Testis (tissue), 3 donors: Measurements from ENCODE around the gene ABCA13. TPM values are rescaled to one million over a fixed set of nuclear protein-coding genes. Genes with fewer than 3 reads are reported as not detected.

Experiments used
- DNase-seq: peaks from one replicate; pipeline ENCODE4 v3.0.0-alpha.2; 2019
- H3K27ac ChIP-seq, 2 donors: fragments of 200-600 bp; sonication (generic); one replicate each; pipeline ENCODE4 v1.5.1; 2019
- H3K27me3 ChIP-seq: fragments of 200-600 bp; sonication (generic); one replicate; pipeline ENCODE4 v1.5.1; 2019
- H3K36me3 ChIP-seq: fragments of 200-600 bp; sonication (generic); one replicate; pipeline ENCODE4 v1.5.1; 2017; ENCODE audit warnings: low read depth; ENCODE audit errors: missing control alignments
- H3K4me1 ChIP-seq: fragments of 200-600 bp; sonication (generic); one replicate; pipeline ENCODE4 v1.5.1; 2019
- H3K4me3 ChIP-seq, 2 donors: fragments of 200-600 bp; sonication (generic); one replicate each; pipeline ENCODE4 v1.5.1; 2017 to 2019
- H3K9me3 ChIP-seq: fragments of 200-600 bp; sonication (generic); one replicate; pipeline ENCODE4 v1.5.1; 2017
- CTCF ChIP-seq, 3 experiments: fragments of 450-650 bp in 2 of 3; fragments of 200-600 bp in 1 of 3; sonication (generic) in 1 of 3; IDR thresholded peaks; one replicate each; pipeline ENCODE4 v1.5.1; 2016 to 2019; ENCODE audit warnings: antibody characterized with exemption in 3 of 3, mild to moderate bottlenecking in 2 of 3, moderate library complexity in 1 of 3
- POLR2A ChIP-seq: fragments of 450-650 bp; IDR thresholded peaks from one replicate; pipeline ENCODE4 v1.6.1; 2017; ENCODE audit warnings: antibody characterized with exemption, mild to moderate bottlenecking, moderate library complexity
- WGBS, 2 donors: methylation state at CpG; one replicate each; pipeline ENCODE4 v1.1.5; 2018; 5-methylcytosine and 5-hydroxymethylcytosine counted together
- intact Hi-C: fragments of 100-400 bp; cut with DNase I; formaldehyde crosslinking; loops from one replicate; pipeline ENCODE4 v1.15.1; 2023; ENCODE audit warnings: low total_unique reads
- polyA plus RNA-seq: library from polyadenylated mRNA; stranded (reverse); fragments of 350-450 nt; fragmentation: Illumina TruSeq; extraction: RNeasy Lipid Tissue Mini Kit (QIAGEN cat#74804); gene quantifications from one replicate; pipeline ENCODE4 v1.2.3, GENCODE V29; 2014; ENCODE audit warnings: low read depth, low replicate concordance; ENCODE audit not compliant: insufficient read depth
- total RNA-seq, 2 donors: library from RNA; depleted of rRNA; stranded (reverse); fragments of >200 nt; gene quantifications; one replicate each; pipeline ENCODE4 v1.2.3, GENCODE V29; 2016

ABCA13 gene
- total and polyA plus RNA-seq, 3 donors from 2014 or later: 3.5 to 7.3 (median 4.3) TPM

- no peaks in the 10 kb centered on the region for H3K36me3 ChIP-seq
- no peaks in the 10 kb centered on the region for H3K4me1 ChIP-seq
- no peaks in the 10 kb centered on the region for H3K27me3 ChIP-seq
- no peaks in the 10 kb centered on the region for H3K9me3 ChIP-seq
- H3K4me3 ChIP-seq: no peak overlapping the region
- intact Hi-C loops: no loop called here
- H3K27ac ChIP-seq: no peak overlapping the region
- TF ChIP-seq POLR2A (no peak), CTCF (IDR thresholded peaks at IDR 0.05) (no peak)
- no peak for DNase-seq
- 86 to 93% methylated on average over 7 of the region's 7 CpGs for WGBS, 2 donors
These were observed 179.3 kb downstream of the ABCA13 start for GRCh38 chr7:48350515-48350914.

GRCh38 chr7:48351900-48352299 lies 180.6 kb downstream of the ABCA13 start:
- 89 to 93% methylated on average over 7 of the region's 7 CpGs for WGBS, 2 donors
- no peak for TF ChIP-seq CTCF (IDR thresholded peaks at IDR 0.05)
- no peak for TF ChIP-seq POLR2A
- DNase-seq: no peak
- Histone ChIP-seq H3K27me3 (no peaks in the 10 kb centered on the region), H3K4me1 (no peaks in the 10 kb centered on the region), H3K36me3 (no peaks in the 10 kb centered on the region), H3K9me3 (no peaks in the 10 kb centered on the region), H3K27ac (no peak overlapping the region), H3K4me3 (no peak overlapping the region)
- intact Hi-C loops: no loop called here

GRCh38 chr7:48355346-48355745 lies 184.1 kb downstream of the ABCA13 start:
- Histone ChIP-seq H3K27ac (no peak overlapping the region), H3K27me3 (no peaks in the 10 kb centered on the region), H3K9me3 (no peaks in the 10 kb centered on the region), H3K36me3 (no peaks in the 10 kb centered on the region), H3K4me3 (no peak overlapping the region), H3K4me1 (no peaks in the 10 kb centered on the region)
- intact Hi-C loops: no loop called here
- no peak for DNase-seq
- WGBS, 2 donors: 93 to 97% methylated on average over 3 of the region's 3 CpGs
- TF ChIP-seq CTCF (IDR thresholded peaks at IDR 0.05) (no peak), POLR2A (no peak)

GRCh38 chr7:48360574-48360973 lies 189.3 kb downstream of the ABCA13 start:
- no peaks in the 10 kb centered on the region for H3K9me3 ChIP-seq
- H3K27me3 ChIP-seq: no peaks in the 10 kb centered on the region
- 64 to 77% methylated on average over 6 of the region's 6 CpGs for WGBS, 2 donors
- H3K4me3 ChIP-seq: no peak overlapping the region
- intact Hi-C loops: no loop called here
- H3K36me3 ChIP-seq: no peaks in the 10 kb centered on the region
- no peak for TF ChIP-seq POLR2A
- TF ChIP-seq CTCF (IDR thresholded peaks at IDR 0.05): no peak
- H3K4me1 ChIP-seq: no peaks in the 10 kb centered on the region
- no peak overlapping the region for H3K27ac ChIP-seq
- DNase-seq: no peak

- 64 to 66% methylated on average over 3 of the region's 3 CpGs for WGBS, 2 donors
- TF ChIP-seq CTCF (IDR thresholded peaks at IDR 0.05) (no peak), POLR2A (no peak)
- H3K4me1 ChIP-seq: no peaks in the 10 kb centered on the region
- intact Hi-C loops: no loop called here
- no peak for DNase-seq
- H3K36me3 ChIP-seq: no peaks in the 10 kb centered on the region
- H3K9me3 ChIP-seq: no peaks in the 10 kb centered on the region
- H3K27ac ChIP-seq: no peak overlapping the region
- H3K4me3 ChIP-seq: no peak overlapping the region
- no peaks in the 10 kb centered on the region for H3K27me3 ChIP-seq
These were observed 191.9 kb downstream of the ABCA13 start for GRCh38 chr7:48363174-48363573.
